Thyroid gland (tissue), 4 donors: Measurements from ENCODE around the gene ARMC9. TPM values are rescaled to one million over a fixed set of nuclear protein-coding genes. Genes with fewer than 3 reads are reported as not detected.

Experiments
- DNase-seq, 2 donors: peaks; one replicate each; pipeline ENCODE4 v3.0.0-alpha.2; 2019
- H3K27ac ChIP-seq, 3 donors: fragments of 200-600 bp; sonication (generic); 1 replicate in 2 of 3; 2 replicates in 1 of 3; pipeline ENCODE4 v1.5.1; 2016 to 2019; ENCODE audit warnings: mild to moderate bottlenecking in 1 of 3, moderate library complexity in 1 of 3
- H3K27me3 ChIP-seq: fragments of 200-600 bp; sonication (generic); one replicate; pipeline ENCODE4 v1.5.1; 2019
- H3K36me3 ChIP-seq, 2 donors: fragments of 200-600 bp; sonication (generic); one replicate each; pipeline ENCODE4 v1.5.1; 2016 to 2019
- H3K4me1 ChIP-seq, 2 donors: fragments of 200-600 bp; sonication (generic); one replicate each; pipeline ENCODE4 v1.5.1; 2017 to 2019
- H3K4me3 ChIP-seq, 3 donors: fragments of 200-600 bp; sonication (generic); replicated peaks in 1 of 3; 1 replicate in 2 of 3; 2 replicates in 1 of 3; pipeline ENCODE4 v1.5.1; 2016; ENCODE audit warnings: mild to moderate bottlenecking in 1 of 3
- H3K9me3 ChIP-seq: fragments of 200-600 bp; sonication (generic); one replicate; pipeline ENCODE4 v1.5.1; 2017
- CTCF ChIP-seq, 6 experiments: fragments of 200-600 bp in 3 of 6; fragments of 450-650 bp in 3 of 6; sonication (generic) in 3 of 6; IDR thresholded peaks; one replicate each; pipeline ENCODE4 v1.5.1; 2016 to 2019; ENCODE audit warnings: antibody characterized with exemption in 6 of 6, mild to moderate bottlenecking in 2 of 6, inconsistent platforms in 1 of 6, moderate library complexity in 1 of 6
- POLR2A ChIP-seq, 2 donors: fragments of 450-650 bp; IDR thresholded peaks; one replicate each; pipeline ENCODE4 v1.6.1; 2017; ENCODE audit warnings: antibody characterized with exemption in 2 of 2, mild to moderate bottlenecking in 2 of 2, moderate library complexity in 1 of 2
- WGBS, 2 donors: methylation state at CpG; one replicate each; pipeline ENCODE4 v1.1.5; 2017; 5-methylcytosine and 5-hydroxymethylcytosine counted together
- intact Hi-C: fragments of 100-400 bp; cut with DNase I; formaldehyde crosslinking; loops from one replicate; pipeline ENCODE4 v1.15.1; 2023
- total RNA-seq, 4 donors: library from RNA; depleted of rRNA; stranded (reverse); fragments of >200 nt; gene quantifications; one replicate each; pipeline ENCODE4 v1.2.3, GENCODE V29; 2016

ARMC9 gene
- total RNA-seq, 4 donors from 2014 or later = 20.3 to 30.7 (median 28.0) TPM

- intact Hi-C loops = no loop called here
- no peaks in the 10 kb centered on the region for H3K27me3 ChIP-seq
- H3K4me3 ChIP-seq = no peak overlapping the region
- no peak for DNase-seq
- H3K4me1 ChIP-seq = no peaks in the 10 kb centered on the region
- WGBS, 2 donors = 95 to 97% methylated on average over 5 of the region's 5 CpGs
- H3K36me3 ChIP-seq = no peaks in the 10 kb centered on the region
- TF ChIP-seq POLR2A (IDR thresholded peaks at IDR 0.05) (no peak), CTCF (IDR thresholded peaks at IDR 0.05) (no peak)
- H3K27ac ChIP-seq = no peak overlapping the region
- H3K9me3 ChIP-seq = no peaks in the 10 kb centered on the region
Observed at GRCh38 chr2:231334981-231335380, 136.6 kb downstream of the ARMC9 start.

GRCh38 chr2:231335591-231335990, 137.2 kb downstream of the ARMC9 start:
- Histone ChIP-seq H3K27me3 (no peaks in the 10 kb centered on the region), H3K27ac (no peak overlapping the region), H3K4me3 (no peak overlapping the region), H3K36me3 (no peaks in the 10 kb centered on the region), H3K9me3 (no peaks in the 10 kb centered on the region), H3K4me1 (no peaks in the 10 kb centered on the region)
- intact Hi-C loops = no loop called here
- WGBS, 2 donors = 88 to 94% methylated on average over 13 of the region's 13 CpGs
- TF ChIP-seq POLR2A (IDR thresholded peaks at IDR 0.05) (no peak), CTCF (IDR thresholded peaks at IDR 0.05) (no peak)
- no peak for DNase-seq

GRCh38 chr2:231336236-231336635, 137.8 kb downstream of the ARMC9 start:
- DNase-seq = no peak
- no peaks in the 10 kb centered on the region for H3K4me1 ChIP-seq
- no peak overlapping the region for H3K27ac ChIP-seq
- WGBS, 2 donors = 91 to 94% methylated on average over 11 of the region's 11 CpGs
- intact Hi-C loops = no loop called here
- H3K36me3 ChIP-seq = no peaks in the 10 kb centered on the region
- no peaks in the 10 kb centered on the region for H3K27me3 ChIP-seq
- H3K4me3 ChIP-seq = no peak overlapping the region
- H3K9me3 ChIP-seq = no peaks in the 10 kb centered on the region
- no peak for TF ChIP-seq CTCF (IDR thresholded peaks at IDR 0.05)
- no peak for TF ChIP-seq POLR2A (IDR thresholded peaks at IDR 0.05)

- no peak for DNase-seq
- Histone ChIP-seq H3K4me1 (no peaks in the 10 kb centered on the region), H3K27ac (no peak overlapping the region), H3K36me3 (no peaks in the 10 kb centered on the region), H3K4me3 (no peak overlapping the region), H3K27me3 (no peaks in the 10 kb centered on the region), H3K9me3 (no peaks in the 10 kb centered on the region)
- intact Hi-C loops = no loop called here
- TF ChIP-seq POLR2A (IDR thresholded peaks at IDR 0.05) (no peak), CTCF (IDR thresholded peaks at IDR 0.05) (no peak)
- 91 to 100% methylated on average over 5 of the region's 5 CpGs for WGBS, 2 donors
Observed at GRCh38 chr2:231336700-231337099, 138.3 kb downstream of the ARMC9 start.

- no peaks in the 10 kb centered on the region for H3K27me3 ChIP-seq
- no peak for DNase-seq
- no peaks in the 10 kb centered on the region for H3K4me1 ChIP-seq
- intact Hi-C loops = no loop called here
- 82 to 83% methylated on average over 18 of the region's 18 CpGs for WGBS, 2 donors
- no peaks in the 10 kb centered on the region for H3K9me3 ChIP-seq
- TF ChIP-seq POLR2A (IDR thresholded peaks at IDR 0.05) (no peak), CTCF (IDR thresholded peaks at IDR 0.05) (no peak)
- no peak overlapping the region for H3K4me3 ChIP-seq
- H3K27ac ChIP-seq = no peak overlapping the region
- no peaks in the 10 kb centered on the region for H3K36me3 ChIP-seq
Observed at GRCh38 chr2:231337807-231338759, 139.7 kb downstream of the ARMC9 start.
